Measurements from ENCODE around the gene EFHB.
"Not testable (repeated sequence)": the region's sequence is repeated elsewhere in the genome, so short reads cannot be mapped to it uniquely, and the experiment has no call there.

Gene EFHB

DNA sequence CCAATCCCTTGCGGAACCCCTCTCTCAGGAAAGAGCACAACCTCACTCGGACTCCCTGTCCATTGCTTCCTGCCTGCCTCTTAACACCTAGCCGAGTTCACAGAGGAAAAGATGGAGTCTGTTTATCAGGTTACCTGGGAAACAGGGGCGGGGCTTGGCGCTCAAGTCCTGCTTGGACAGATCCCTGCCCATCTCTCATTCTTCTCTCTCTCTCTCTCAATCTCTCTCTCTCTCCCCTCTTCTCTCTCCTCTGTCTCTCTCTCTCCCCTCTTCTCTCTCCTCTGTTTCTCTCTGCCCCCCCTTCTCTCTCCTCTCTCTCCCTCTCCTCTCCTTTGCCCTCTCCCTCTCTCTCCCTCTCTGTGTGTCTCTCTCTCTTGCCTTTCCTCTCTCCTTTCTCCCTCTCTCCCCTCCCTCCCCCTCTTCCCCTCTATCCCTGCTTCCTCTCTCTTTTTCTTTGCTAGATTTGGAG is at the start of gene EFHB:
Gene EFHB (minus strand): TSS at position 120 of the 469 bp plus-strand sequence. CDS start 199 bp downstream, outside the sequence.
- DNase-seq (peak; percentile 30), ATAC-seq (no peak)

- no peak for ATAC-seq
- no peak for DNase-seq
Measured at GRCh38 chr3:19972054-19972453, 38.0 kb upstream of the EFHB start.

GRCh38 chr3:19970327-19970726 is 36.3 kb upstream of the EFHB start:
- DNase-seq (no peak), ATAC-seq (no peak)

DNA sequence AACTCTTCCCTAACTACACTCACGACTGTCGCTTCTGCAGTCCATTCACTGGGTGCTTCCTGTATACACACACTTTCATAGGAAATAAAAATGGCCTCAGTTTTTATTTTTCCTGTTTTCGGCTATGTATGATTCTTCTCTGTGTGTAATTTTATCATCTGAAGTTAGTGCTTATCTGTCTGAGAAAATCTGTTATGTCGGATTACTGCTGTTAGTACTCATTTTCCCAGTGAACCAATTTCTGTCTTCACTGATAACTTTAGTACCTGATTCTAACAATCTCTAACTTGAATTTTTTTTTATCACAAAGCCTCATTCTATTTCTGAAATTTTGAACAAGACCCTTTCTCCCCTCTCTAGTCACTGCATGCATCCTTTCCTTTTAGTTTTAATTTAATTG is 33.8 kb upstream of the EFHB start:
- DNase-seq, result no peak
- no peak for ATAC-seq

- DNase-seq, result no peak
- no peak for ATAC-seq
Measured at GRCh38 chr3:19967208-19967607, 33.2 kb upstream of the EFHB start.

DNA sequence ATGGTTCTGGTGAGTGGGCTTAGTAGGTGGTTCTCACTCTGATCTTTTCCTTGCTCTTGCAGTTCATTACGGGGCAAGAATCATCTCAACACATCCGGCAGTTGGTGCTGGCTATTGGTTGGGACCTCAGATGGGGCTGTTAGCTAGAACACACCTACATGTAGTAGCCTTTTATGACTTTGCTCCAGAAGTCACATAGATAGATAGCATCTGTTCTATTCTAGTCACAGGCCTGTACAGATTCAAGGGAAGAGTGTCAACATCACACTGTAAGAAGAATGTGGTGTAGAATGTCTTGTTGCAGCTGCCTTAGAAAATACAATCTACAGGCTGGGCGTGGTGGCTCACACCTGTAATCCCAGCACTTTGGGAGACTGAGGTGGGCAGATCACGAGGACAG is 27.9 kb upstream of the EFHB start:
- ATAC-seq, result no peak
- DNase-seq, result no peak

GRCh38 chr3:19960696-19961095 is 26.7 kb upstream of the EFHB start:
- DNase-seq, result no peak
- no peak for ATAC-seq

DNA sequence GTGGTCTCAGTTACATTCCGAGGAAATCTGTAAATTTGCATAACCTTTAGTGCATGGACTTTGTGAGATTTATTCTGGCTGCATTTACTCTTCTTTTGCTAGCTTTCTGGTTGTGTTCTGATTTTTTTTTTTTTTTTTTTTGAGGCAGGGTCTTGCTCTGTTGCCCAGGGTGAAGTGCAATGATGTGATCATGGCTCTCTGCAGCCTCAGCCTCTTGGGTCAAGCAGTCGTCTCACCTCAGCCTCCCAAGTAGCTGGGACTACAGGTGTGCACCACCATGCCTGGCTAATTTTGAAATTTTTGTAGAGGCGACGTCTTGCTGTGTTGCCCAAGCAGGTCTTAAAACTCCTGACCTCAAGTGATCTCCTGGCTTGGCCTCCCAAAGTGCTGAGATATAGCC is 25.5 kb upstream of the EFHB start:
- no peak for ATAC-seq
- DNase-seq, result no peak

GRCh38 chr3:19957354-19957753 is 23.3 kb upstream of the EFHB start:
- not testable (repeated sequence) for ATAC-seq

GRCh38 chr3:19954676-19955075 is 20.7 kb upstream of the EFHB start:
- ATAC-seq, result no peak
- DNase-seq, result no peak

More at GRCh38 chr3:19957354-19957753, 23.3 kb upstream of the EFHB start:
- DNase-seq, result not testable (repeated sequence)

DNA sequence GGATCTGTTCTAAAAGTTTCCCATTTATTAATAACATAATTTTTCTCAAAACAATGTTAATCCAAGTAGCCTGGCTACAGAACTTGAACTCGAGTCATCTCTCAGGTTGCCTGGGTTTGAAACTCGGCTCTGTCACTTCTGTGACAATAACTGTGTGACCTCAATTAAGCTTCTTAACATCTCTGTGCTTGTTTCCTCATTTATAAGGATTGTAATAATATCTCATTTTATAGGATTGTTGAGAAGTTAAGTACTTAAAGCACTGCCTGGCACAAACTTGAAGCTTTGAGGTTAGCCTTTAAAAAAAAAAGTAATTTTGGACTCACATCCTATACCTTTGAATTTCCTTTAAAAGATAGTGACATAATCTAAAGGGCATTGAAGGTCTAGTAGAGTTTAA is 16.3 kb upstream of the EFHB start:
- ATAC-seq (no peak), DNase-seq (no peak)

- no peak for DNase-seq
- no peak for ATAC-seq
Measured at GRCh38 chr3:19948226-19948591, 14.2 kb upstream of the EFHB start.

DNA sequence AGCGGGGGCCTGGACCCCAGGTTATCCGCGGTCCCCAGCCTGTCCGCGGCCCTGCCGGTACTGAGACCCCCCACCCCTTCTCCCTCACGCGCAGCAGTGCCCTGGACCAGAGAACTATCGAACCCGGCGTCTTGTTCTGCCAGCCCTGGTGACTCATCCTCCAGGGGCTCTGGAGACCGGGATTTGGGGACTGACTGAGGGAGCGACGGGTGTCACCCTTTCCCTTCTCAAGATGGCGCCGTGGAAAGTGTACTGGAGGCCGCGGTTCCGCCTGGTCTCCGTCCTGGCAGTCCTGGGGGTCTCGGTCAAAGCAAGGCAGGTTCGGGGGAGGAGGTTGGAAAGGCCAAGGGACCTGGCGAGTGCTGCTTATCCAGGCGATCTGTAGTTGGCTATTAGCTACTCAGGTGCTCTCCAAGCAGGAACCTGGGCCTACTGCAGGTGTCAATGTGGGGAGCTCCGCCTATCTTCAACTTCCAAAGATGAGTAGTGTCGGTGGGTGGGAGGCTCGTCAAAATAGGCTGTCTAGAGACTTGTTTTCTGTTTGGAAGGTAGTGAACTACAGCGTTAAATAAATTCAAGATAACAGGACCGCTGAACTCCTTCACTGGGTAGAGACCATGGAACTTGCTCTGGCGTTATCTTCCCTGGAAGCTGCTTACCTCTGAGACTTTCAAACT is 13.7 kb upstream of the EFHB start:
- DNase-seq, result peak; percentile 54
- ATAC-seq, result peak; percentile 13

GRCh38 chr3:19946832-19947548 is 13.0 kb upstream of the EFHB start, which contains the start of gene RAB5A:
Gene RAB5A (plus strand): TSS chr3:19947097. CDS start chr3:19950899, 3,802 bp downstream.
- peak; percentile 95 for ATAC-seq
- DNase-seq, result peak; percentile 97

DNA sequence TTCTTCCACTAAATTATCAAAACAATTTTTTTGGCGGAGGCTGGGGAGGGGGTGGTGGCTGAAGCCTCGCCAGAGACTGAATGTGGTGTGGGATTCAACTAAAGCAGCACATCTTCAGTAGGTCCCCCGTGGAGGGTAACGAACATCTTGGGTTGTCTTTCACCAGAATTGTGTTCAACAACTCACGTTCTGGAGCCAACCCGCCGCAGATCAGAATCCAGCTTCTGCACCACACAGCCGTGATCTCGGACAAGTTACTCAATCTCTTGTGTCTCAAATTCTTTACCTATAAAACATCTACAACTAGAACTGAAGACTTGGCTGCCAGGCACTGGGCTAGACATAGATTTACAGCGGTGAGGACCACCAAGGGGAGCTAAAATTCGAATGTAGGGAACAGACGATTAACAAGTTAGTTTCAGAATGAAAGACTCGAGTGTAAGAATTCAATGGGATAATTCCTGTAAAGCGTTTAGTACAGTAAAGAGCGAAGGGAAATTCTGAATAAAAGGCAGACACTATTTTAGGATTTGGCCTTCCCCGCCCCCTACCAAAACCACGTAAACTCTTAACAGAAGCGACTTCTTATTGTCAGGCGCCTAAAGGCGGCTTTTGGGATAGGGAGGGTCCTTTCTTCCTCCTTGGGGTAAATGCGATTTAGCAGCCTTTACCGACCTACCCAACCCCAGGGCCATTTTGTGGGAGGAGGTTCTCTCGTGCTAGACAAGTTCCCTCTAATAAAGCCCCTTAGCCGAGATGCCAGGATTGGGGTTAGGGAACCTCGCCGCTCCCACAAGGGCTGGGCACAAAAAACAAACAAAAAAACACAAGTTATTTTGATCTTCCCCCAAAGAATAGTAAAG is 12.2 kb upstream of the EFHB start:
- ATAC-seq (no peak), DNase-seq (no peak)

GRCh38 chr3:19945534-19945933 is 11.5 kb upstream of the EFHB start:
- no peak for DNase-seq
- ATAC-seq, result no peak

GRCh38 chr3:19940643-19941042 is 6.6 kb upstream of the EFHB start:
- no peak for ATAC-seq
- no peak for DNase-seq

DNA sequence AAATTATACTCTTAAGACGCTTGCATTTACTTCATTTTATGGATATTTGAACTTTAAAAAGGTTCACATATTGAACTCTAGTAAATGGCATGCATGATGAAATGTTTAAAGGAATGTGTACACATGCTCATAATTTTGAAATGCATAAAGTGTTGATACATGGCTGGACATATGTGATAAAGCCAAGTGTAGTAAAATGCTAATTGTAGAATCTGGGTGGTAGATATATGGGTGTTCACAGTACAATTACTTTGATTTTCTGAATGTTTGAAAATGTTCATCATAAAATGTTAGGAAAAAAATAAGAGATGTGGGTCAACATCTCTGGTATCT is 4.2 kb upstream of the EFHB start:
- ATAC-seq, result no peak

DNA sequence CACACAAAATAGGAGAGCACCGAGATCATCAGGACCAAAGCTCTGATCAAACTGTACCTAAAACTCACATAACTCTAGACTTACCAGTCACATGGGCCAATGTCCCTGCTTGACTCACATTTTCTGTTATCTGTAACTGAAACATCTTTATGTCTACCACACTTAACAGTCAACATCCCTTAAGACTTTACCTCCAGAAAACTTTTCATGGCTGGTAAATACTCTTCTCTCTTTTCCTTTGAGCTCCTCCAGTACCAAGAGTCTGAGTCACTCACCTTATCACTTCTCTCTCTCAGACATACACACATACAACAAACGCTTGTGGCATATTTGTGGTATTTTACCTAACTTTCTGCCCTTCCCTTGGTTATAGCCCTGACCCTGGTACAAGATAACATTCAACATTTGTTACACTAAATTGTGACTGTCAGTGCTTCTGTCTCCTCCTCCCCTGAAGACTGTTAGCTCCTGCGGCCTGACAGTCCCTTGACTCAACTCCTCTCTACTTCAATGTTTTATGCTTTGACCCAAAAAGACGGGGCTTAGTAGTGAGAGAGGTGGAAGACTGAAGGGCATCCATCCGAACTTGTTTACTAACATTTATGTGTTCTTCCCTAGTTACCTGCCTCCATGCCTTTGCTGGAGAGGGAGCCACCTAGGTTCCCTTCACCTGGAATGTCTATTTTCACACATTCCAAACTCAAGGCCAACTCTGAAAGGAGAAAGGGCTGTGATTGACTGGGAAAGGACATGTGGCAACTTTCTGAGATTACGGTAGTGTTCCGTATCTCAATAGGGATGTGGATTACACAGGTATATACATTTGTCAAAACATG is 3.7 kb upstream of the EFHB start:
- DNase-seq, result no peak
- peak; percentile 94 for ATAC-seq

More for the DNA sequence above, 4.2 kb upstream of the EFHB start:
- no peak for DNase-seq

DNA sequence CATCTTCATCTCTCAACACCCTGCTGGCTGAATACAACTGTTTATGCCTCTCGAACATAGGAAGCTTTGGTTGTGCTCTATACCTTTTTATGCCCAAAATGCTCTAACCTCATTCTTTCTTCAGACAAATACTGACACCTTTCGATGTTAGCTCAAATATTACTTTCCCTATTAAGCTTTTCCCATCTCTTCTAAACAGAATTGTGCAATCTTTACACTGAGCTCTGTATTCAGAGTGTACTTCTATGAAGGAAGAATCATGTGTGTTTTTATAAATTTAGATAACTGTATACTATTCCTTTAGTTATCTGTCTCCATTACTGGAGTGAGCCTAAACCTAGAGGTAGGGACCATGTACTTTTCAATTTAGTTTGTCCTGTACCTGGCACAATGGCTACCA is 1.6 kb downstream of the EFHB start:
- ATAC-seq (no peak), DNase-seq (no peak)

DNA sequence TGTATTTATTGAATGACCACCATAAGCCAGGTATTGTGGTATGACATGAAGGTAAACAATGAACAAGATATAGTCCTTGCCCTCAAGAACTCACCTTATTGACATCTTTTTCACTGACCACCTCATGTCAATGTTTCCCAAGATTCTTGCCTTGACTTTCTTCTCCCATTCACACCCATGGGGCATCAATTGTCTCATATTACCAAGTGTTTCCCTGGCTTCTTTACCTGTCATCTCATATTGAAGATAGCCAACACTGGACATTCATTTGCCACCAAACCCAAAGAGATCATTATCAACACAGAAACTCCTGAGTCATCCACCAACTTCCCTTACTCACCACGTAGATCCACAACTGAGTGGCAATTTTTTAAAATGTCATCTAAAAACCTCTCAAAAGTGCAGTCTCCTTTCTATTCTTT is 2.2 kb downstream of the EFHB start:
- DNase-seq (no peak), ATAC-seq (peak; percentile 50)

- peak; percentile 46 for DNase-seq
- peak; percentile 88 for ATAC-seq
Measured at GRCh38 chr3:19931180-19931692, 2.8 kb downstream of the EFHB start.
